Ovary (tissue), 3 donors: ENCODE data around the gene GNAI2.

Experiments used
- EP300 ChIP-seq: sonication (generic); formaldehyde crosslinking; IDR thresholded peaks from one replicate; pipeline ENCODE4 v1.6.1; 2017; ENCODE audit warnings: antibody characterized with exemption
- POLR2A ChIP-seq: fragments of 450-650 bp; IDR thresholded peaks from one replicate; pipeline ENCODE4 v1.6.1; 2017; ENCODE audit warnings: antibody characterized with exemption, mild to moderate bottlenecking, moderate library complexity
- TF ChIP-seq, protein P1 (sequence below), 3 donors: fragments of 450-650 bp in 2 of 3; fragments of 200-600 bp in 1 of 3; IDR thresholded peaks; one replicate each; pipeline versions ENCODE4 v1.5.1 to v1.8.0; 2016 to 2022; ENCODE audit warnings: antibody characterized with exemption in 3 of 3, mild to moderate bottlenecking in 1 of 3
- donor health status: DM: no; HTN: no; CAD: no.

DNA sequence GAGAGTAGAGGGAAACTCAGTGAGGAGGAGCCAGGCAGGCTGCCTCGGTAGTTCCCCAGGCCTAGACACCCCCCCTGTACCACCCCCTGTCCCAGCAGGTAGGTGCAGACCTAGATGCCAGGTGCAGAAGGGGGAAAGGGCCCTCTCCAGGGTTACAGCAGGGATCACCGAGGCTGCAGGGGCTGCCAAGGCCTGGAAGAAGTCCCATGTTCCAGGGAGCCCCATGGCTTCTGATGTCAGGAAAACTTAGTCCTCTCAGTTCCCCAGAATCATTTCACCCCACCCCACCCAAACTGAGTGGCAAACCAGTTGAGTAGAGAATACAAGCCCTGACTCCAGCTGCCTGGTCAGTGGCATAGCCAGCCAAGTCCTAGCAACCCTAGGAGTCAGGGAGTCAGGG is 25.5 kb downstream of the GNAI2 start:
- TF ChIP-seq POLR2A (no peak), EP300 (no peak)
- TF ChIP-seq, protein P1, sequence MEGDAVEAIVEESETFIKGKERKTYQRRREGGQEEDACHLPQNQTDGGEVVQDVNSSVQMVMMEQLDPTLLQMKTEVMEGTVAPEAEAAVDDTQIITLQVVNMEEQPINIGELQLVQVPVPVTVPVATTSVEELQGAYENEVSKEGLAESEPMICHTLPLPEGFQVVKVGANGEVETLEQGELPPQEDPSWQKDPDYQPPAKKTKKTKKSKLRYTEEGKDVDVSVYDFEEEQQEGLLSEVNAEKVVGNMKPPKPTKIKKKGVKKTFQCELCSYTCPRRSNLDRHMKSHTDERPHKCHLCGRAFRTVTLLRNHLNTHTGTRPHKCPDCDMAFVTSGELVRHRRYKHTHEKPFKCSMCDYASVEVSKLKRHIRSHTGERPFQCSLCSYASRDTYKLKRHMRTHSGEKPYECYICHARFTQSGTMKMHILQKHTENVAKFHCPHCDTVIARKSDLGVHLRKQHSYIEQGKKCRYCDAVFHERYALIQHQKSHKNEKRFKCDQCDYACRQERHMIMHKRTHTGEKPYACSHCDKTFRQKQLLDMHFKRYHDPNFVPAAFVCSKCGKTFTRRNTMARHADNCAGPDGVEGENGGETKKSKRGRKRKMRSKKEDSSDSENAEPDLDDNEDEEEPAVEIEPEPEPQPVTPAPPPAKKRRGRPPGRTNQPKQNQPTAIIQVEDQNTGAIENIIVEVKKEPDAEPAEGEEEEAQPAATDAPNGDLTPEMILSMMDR (IDR thresholded peaks at IDR 0.05), result no peak
